GM12891 (cell line): Measurements from ENCODE around the gene VWA5B2.

Experiments
- PAX5 ChIP-seq: IDR thresholded peaks from 2 replicates; pipeline ENCODE4 v1.6.1; 2011; ENCODE audit warnings: low read length, moderate library complexity, mild to moderate bottlenecking; ENCODE audit not compliant: insufficient read depth, severe bottlenecking
- POLR2A ChIP-seq: IDR thresholded peaks from 2 replicates; pipeline ENCODE4 v1.6.1; 2011; ENCODE audit warnings: low read depth, low read length, control low read depth
- POLR2AphosphoS5 ChIP-seq: IDR thresholded peaks from 2 replicates; pipeline ENCODE4 v1.6.1; 2011; ENCODE audit warnings: low read depth, low read length, control low read depth
- SPI1 ChIP-seq: IDR thresholded peaks from 2 replicates; pipeline ENCODE4 v1.6.1; 2011; ENCODE audit warnings: low read depth, low read length, control low read depth
- TAF1 ChIP-seq: IDR thresholded peaks from 2 replicates; pipeline ENCODE4 v1.6.1; 2011; ENCODE audit warnings: low read depth, low read length, control low read depth

GRCh38 chr3:184259396-184259877, 30.1 kb downstream of the VWA5B2 start:
- no peak for TF ChIP-seq POLR2A
- TF ChIP-seq TAF1 = no peak
- no peak for TF ChIP-seq PAX5
- no peak for TF ChIP-seq POLR2AphosphoS5
- TF ChIP-seq SPI1 = no peak
